ENCODE data around the gene CACNA2D4.

The CACNA2D4 gene

GRCh38 chr12:1777798-1778197 lies 140.7 kb downstream of the CACNA2D4 start:
- H3K9me3 ChIP-seq (ENCODE audit: insufficient read depth, low read depth, low read length) = no peaks in the 10 kb centered on the region
- no peaks in the 10 kb centered on the region for H3K27me3 ChIP-seq (ENCODE audit: insufficient read depth, low read length)
- peaks cover 16% of the 10 kb centered on the region for H3K4me1 ChIP-seq (ENCODE audit: insufficient read depth, low read length)
- no peak overlapping the region for H3K4me3 ChIP-seq (ENCODE audit: low read length)
- H3K9ac ChIP-seq (ENCODE audit: low read depth, low read length) = no peak overlapping the region
- H3K27ac ChIP-seq (ENCODE audit: low read length) = no peak overlapping the region
- H3K36me3 ChIP-seq (ENCODE audit: insufficient read depth, low read depth, low read length) = peaks cover 26% of the 10 kb centered on the region; the same call in 1 of the 2 replicates

DNA sequence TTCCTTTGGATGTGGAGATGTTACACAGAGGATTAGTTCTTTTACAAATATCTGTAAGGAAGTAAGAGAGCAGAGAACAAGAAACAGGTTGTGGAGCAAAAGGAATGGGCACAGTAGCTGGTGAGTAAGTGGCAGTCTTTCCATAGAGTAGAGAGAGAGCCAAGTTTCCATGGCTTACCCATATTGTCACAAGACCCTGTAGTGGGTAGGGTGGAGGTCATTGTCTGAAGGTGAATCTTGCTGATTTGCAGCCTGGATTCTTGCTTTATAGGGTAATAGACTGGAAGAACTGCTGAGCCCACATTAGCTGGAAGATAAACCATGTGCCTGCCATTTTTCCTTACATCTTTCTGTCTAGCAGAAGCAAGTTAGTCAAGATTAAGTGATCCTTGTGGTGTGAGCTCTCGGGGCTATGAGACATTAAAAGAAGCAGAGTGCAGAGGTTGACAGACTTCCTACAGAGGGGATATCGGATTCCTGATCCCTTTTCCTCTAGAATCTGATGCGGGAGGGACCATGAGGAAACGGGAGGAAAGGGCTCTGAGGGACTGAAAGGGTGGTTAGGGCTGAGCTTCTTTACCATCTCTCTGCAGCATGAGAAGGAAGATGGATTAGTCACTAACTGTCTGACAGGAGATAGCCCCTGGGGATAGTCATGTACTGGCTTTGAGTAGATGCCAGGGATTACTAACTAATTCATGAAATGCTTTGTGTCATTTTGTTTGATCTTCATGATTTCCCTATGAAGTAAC lies 142.1 kb downstream of the CACNA2D4 start:
- no peaks in the 10 kb centered on the region for H3K9me3 ChIP-seq (ENCODE audit: insufficient read depth, low read depth, low read length)
- H3K4me3 ChIP-seq (ENCODE audit: low read length) = no peak overlapping the region
- H3K27me3 ChIP-seq (ENCODE audit: insufficient read depth, low read length) = no peaks in the 10 kb centered on the region
- no peak overlapping the region for H3K9ac ChIP-seq (ENCODE audit: low read depth, low read length)
- peaks cover 30% of the 10 kb centered on the region; the same call in 1 of the 2 replicates for H3K36me3 ChIP-seq (ENCODE audit: insufficient read depth, low read depth, low read length)
- peaks cover 16% of the 10 kb centered on the region for H3K4me1 ChIP-seq (ENCODE audit: insufficient read depth, low read length)
- no peak overlapping the region for H3K27ac ChIP-seq (ENCODE audit: low read length)

- Histone ChIP-seq H3K27ac (ENCODE audit: low read length) (no peak overlapping the region), H3K4me3 (ENCODE audit: low read length) (no peak overlapping the region), H3K27me3 (ENCODE audit: insufficient read depth, low read length) (no peaks in the 10 kb centered on the region), H3K4me1 (ENCODE audit: insufficient read depth, low read length) (peaks cover 16% of the 10 kb centered on the region), H3K9ac (ENCODE audit: low read depth, low read length) (no peak overlapping the region), H3K9me3 (ENCODE audit: insufficient read depth, low read depth, low read length) (no peaks in the 10 kb centered on the region), H3K36me3 (ENCODE audit: insufficient read depth, low read depth, low read length) (peaks cover 16% of the 10 kb centered on the region; the same call in 1 of the 2 replicates)
These were observed 144.4 kb downstream of the CACNA2D4 start for GRCh38 chr12:1773937-1774655.

DNA sequence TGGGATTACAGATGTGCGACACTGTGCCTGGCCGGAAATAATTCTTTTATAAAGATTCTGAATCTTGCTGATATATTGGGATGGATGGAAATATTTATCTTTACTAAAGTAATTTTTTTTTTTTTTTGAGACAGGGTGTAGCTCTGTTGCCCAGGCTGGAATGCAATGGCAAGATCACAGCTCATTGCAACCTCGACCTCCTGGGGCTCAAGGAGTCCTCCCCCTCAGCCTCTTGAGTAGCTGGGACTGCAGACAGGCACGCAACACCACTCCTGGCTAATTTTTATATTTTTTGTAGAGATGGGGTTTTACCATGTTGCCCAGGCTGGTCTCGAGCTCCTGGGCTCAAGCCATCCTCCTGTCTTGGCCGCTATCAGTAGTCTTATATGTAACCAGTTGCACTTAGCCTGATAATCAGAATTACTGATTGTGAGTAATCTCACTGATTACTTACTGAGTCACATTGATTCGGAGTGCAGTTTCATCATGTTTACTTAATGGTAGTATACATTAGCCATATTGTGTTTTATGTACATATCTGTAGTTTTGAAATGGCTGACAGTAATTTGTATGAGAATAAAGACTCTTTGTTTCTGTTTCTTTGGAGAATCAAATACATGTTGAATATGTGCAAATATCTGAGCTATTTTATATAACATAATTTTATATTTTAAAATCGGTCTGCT lies 148.5 kb downstream of the CACNA2D4 start:
- Histone ChIP-seq H3K9ac (ENCODE audit: low read depth, low read length) (no peak overlapping the region), H3K27ac (ENCODE audit: low read length) (no peak overlapping the region), H3K36me3 (ENCODE audit: insufficient read depth, low read depth, low read length) (peaks cover 9% of the 10 kb centered on the region; the same call in 1 of the 2 replicates), H3K4me1 (ENCODE audit: insufficient read depth, low read length) (no peaks in the 10 kb centered on the region), H3K27me3 (ENCODE audit: insufficient read depth, low read length) (no peaks in the 10 kb centered on the region), H3K9me3 (ENCODE audit: insufficient read depth, low read depth, low read length) (no peaks in the 10 kb centered on the region), H3K4me3 (ENCODE audit: low read length) (no peak overlapping the region)

- no peak overlapping the region for H3K27ac ChIP-seq (ENCODE audit: low read length)
These were observed 149.8 kb downstream of the CACNA2D4 start for GRCh38 chr12:1768615-1769014.

DNA sequence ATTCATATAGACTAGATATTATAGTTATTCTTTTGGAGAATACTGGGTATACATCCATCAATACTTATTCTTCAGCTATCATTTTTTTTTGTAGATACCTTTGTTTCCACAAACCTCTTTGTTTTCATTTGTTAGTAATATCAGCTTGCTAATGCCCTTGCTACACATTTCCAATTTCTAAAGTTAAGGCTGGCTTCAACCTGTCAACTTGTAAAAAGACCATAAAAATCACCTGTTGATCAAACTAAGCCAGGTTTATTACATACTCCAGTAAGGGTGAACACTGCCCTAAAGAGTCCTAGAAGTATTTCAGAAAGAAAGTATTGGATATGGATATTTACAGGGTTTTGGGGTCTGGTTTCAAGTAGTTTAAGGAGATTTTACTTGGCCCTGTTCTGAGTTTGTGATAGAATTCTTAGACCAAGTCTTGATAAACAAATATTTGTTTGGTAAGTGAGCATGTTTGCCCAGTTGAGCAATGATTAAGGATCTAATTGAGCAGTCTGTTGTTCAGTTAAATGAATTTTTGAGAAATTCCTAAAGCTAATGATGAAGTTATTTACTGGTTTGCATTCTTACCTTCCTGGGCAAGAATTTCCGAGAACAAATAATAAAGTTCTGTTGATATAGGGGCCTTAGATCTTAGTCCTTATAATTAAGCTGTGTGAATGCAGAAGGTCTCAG lies 150.9 kb downstream of the CACNA2D4 start:
- H3K27ac ChIP-seq (ENCODE audit: low read length) = no peak overlapping the region
- H3K9ac ChIP-seq (ENCODE audit: low read depth, low read length) = no peak overlapping the region
- H3K9me3 ChIP-seq (ENCODE audit: insufficient read depth, low read depth, low read length) = no peaks in the 10 kb centered on the region
- H3K27me3 ChIP-seq (ENCODE audit: insufficient read depth, low read length) = no peaks in the 10 kb centered on the region
- H3K4me3 ChIP-seq (ENCODE audit: low read length) = no peak overlapping the region
- H3K4me1 ChIP-seq (ENCODE audit: insufficient read depth, low read length) = no peaks in the 10 kb centered on the region
- peaks cover 2% of the 10 kb centered on the region; the same call in 1 of the 2 replicates for H3K36me3 ChIP-seq (ENCODE audit: insufficient read depth, low read depth, low read length)

More at GRCh38 chr12:1768615-1769014, 149.8 kb downstream of the CACNA2D4 start:
- Histone ChIP-seq H3K9me3 (ENCODE audit: insufficient read depth, low read depth, low read length) (no peaks in the 10 kb centered on the region), H3K36me3 (ENCODE audit: insufficient read depth, low read depth, low read length) (peaks cover 9% of the 10 kb centered on the region; the same call in 1 of the 2 replicates), H3K4me3 (ENCODE audit: low read length) (no peak overlapping the region), H3K4me1 (ENCODE audit: insufficient read depth, low read length) (no peaks in the 10 kb centered on the region), H3K27me3 (ENCODE audit: insufficient read depth, low read length) (no peaks in the 10 kb centered on the region), H3K9ac (ENCODE audit: low read depth, low read length) (no peak overlapping the region)

GRCh38 chr12:1766110-1766509 lies 152.3 kb downstream of the CACNA2D4 start:
- Histone ChIP-seq H3K4me3 (ENCODE audit: low read length) (no peak overlapping the region), H3K36me3 (ENCODE audit: insufficient read depth, low read depth, low read length) (0 out of 2 replicates have a peak, but pooled peaks cover 3% of the 10 kb centered on the region), H3K27ac (ENCODE audit: low read length) (no peak overlapping the region), H3K9me3 (ENCODE audit: insufficient read depth, low read depth, low read length) (no peaks in the 10 kb centered on the region), H3K4me1 (ENCODE audit: insufficient read depth, low read length) (no peaks in the 10 kb centered on the region), H3K27me3 (ENCODE audit: insufficient read depth, low read length) (no peaks in the 10 kb centered on the region), H3K9ac (ENCODE audit: low read depth, low read length) (no peak overlapping the region)

DNA sequence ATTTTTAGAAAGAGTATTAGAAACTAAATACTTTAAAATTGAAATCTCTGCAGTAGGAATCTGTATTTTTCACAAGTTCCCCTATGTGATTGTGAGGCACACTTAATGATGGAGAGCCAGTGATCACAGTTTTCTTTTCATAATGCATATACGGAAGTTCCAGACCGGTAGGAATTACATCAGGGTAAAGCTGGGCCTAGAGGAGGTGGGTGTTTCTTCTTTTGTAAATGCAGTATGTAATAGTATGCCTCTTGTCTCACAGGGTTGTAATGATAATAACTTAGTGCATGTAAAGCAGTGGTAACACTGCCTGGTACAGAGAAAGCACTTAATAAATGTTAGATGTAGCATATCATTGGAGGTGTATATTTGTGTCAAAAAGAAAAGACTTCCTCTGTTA lies 155.3 kb downstream of the CACNA2D4 start:
- Histone ChIP-seq H3K4me1 (ENCODE audit: insufficient read depth, low read length) (no peaks in the 10 kb centered on the region; the same call in 1 of the 2 replicates), H3K4me3 (ENCODE audit: low read length) (no peak overlapping the region), H3K9me3 (ENCODE audit: insufficient read depth, low read depth, low read length) (no peaks in the 10 kb centered on the region), H3K27me3 (ENCODE audit: insufficient read depth, low read length) (no peaks in the 10 kb centered on the region), H3K27ac (ENCODE audit: low read length) (no peak overlapping the region), H3K36me3 (ENCODE audit: insufficient read depth, low read depth, low read length) (peaks cover 14% of the 10 kb centered on the region; the same call in 1 of the 2 replicates), H3K9ac (ENCODE audit: low read depth, low read length) (no peak overlapping the region)

- Histone ChIP-seq H3K9ac (ENCODE audit: low read depth, low read length) (no peak overlapping the region), H3K36me3 (ENCODE audit: insufficient read depth, low read depth, low read length) (peaks cover 26% of the 10 kb centered on the region; the same call in 1 of the 2 replicates), H3K4me3 (ENCODE audit: low read length) (no peak overlapping the region), H3K27me3 (ENCODE audit: insufficient read depth, low read length) (no peaks in the 10 kb centered on the region), H3K27ac (ENCODE audit: low read length) (no peak overlapping the region), H3K4me1 (ENCODE audit: insufficient read depth, low read length) (no peaks in the 10 kb centered on the region; the same call in 1 of the 2 replicates), H3K9me3 (ENCODE audit: insufficient read depth, low read depth, low read length) (no peaks in the 10 kb centered on the region)
These were observed 156.6 kb downstream of the CACNA2D4 start for GRCh38 chr12:1761857-1762256.

GRCh38 chr12:1760566-1761382 lies 157.7 kb downstream of the CACNA2D4 start:
- H3K27ac ChIP-seq (ENCODE audit: low read length) = no peak overlapping the region
- peaks cover 31% of the 10 kb centered on the region; the same call in 1 of the 2 replicates for H3K36me3 ChIP-seq (ENCODE audit: insufficient read depth, low read depth, low read length)

More at GRCh38 chr12:1760566-1761382, 157.7 kb downstream of the CACNA2D4 start:
- H3K4me1 ChIP-seq (ENCODE audit: insufficient read depth, low read length) = no peaks in the 10 kb centered on the region; the same call in 1 of the 2 replicates
- H3K27me3 ChIP-seq (ENCODE audit: insufficient read depth, low read length) = no peaks in the 10 kb centered on the region
- no peak overlapping the region for H3K4me3 ChIP-seq (ENCODE audit: low read length)
- no peaks in the 10 kb centered on the region for H3K9me3 ChIP-seq (ENCODE audit: insufficient read depth, low read depth, low read length)
- no peak overlapping the region for H3K9ac ChIP-seq (ENCODE audit: low read depth, low read length)
